SW 1271 (cell line): ENCODE results near the gene OSMR.

Experiments used
- DNase-seq, 2 experiments: peaks; one replicate each; lab custom pipeline; 2025; lab: John Stamatoyannopoulos, UW

The OSMR gene

GRCh38 chr5:38925154-38925925, 79.5 kb downstream of the OSMR start:
- no peak for DNase-seq

GRCh38 chr5:38926121-38926520, 80.3 kb downstream of the OSMR start:
- no peak for DNase-seq

- DNase-seq = no peak
Measured at GRCh38 chr5:38927470-38927869, 81.7 kb downstream of the OSMR start.

GRCh38 chr5:38929838-38930237, 84.0 kb downstream of the OSMR start:
- no peak for DNase-seq

DNA sequence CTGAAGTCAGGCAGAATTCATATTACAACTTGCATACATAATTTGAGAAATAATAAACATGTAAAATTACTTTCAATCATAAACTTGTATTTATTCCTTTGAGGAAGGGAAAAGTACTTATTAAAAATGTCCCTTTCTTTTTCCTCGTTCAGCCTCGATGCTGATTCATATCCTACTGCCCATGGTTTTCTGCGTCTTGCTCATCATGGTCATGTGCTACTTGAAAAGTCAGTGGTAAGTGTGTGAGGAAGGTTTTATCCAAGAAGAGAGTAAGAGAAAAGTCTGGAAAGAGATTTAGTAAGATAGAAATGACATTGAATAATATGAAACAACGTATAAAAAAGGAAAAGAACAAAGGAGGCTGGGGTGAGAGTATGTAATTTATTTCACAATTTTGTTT, 85.9 kb downstream of the OSMR start:
- no peak for DNase-seq

DNA sequence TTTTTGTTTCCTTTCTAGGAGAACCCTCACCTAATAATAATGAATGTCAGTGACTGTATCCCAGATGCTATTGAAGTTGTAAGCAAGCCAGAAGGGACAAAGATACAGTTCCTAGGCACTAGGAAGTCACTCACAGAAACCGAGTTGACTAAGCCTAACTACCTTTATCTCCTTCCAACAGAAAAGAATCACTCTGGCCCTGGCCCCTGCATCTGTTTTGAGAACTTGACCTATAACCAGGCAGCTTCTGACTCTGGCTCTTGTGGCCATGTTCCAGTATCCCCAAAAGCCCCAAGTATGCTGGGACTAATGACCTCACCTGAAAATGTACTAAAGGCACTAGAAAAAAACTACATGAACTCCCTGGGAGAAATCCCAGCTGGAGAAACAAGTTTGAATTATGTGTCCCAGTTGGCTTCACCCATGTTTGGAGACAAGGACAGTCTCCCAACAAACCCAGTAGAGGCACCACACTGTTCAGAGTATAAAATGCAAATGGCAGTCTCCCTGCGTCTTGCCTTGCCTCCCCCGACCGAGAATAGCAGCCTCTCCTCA, 87.1 kb downstream of the OSMR start:
- no peak for DNase-seq

- no peak for DNase-seq
Measured at GRCh38 chr5:38935437-38935836, 89.6 kb downstream of the OSMR start.

- no peak for DNase-seq
Measured at GRCh38 chr5:38936269-38936668, 90.5 kb downstream of the OSMR start.

- no peak for DNase-seq
Measured at GRCh38 chr5:38938424-38938823, 92.6 kb downstream of the OSMR start.

- DNase-seq = no peak
Measured at GRCh38 chr5:38938973-38939372, 93.2 kb downstream of the OSMR start.

DNA sequence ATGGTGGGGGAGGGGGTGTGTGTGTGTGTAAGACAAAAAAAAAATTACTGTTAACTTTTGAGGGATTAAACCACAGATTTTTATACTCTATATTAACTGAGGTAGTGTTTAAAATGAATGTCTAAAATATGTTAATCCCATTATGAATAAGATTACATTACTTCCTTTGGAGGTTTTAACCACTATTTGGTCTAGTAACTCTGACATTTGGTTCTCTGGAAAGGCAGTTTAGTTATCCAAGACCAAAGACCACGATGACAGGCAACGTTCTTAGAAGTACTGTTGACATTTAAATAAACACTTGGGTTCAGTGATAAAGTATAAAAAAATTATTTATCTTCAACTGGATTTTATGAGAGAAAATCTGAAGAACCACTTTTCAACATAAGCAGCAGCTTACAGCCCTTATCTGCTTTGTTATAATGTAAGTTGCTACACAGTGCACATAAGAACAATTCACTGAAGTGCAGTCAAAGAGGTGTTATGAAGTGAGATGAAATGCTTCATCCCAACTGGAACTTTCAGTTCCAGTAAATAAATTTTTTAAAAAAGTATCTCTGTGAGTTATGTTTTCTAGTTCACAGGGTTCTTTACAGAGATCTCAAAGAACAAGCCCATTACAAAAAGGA, 94.5 kb downstream of the OSMR start:
- no peak for DNase-seq

- DNase-seq = no peak
Measured at GRCh38 chr5:38941912-38942311, 96.1 kb downstream of the OSMR start.

GRCh38 chr5:38944282-38944681, 98.5 kb downstream of the OSMR start:
- DNase-seq = no peak

DNA sequence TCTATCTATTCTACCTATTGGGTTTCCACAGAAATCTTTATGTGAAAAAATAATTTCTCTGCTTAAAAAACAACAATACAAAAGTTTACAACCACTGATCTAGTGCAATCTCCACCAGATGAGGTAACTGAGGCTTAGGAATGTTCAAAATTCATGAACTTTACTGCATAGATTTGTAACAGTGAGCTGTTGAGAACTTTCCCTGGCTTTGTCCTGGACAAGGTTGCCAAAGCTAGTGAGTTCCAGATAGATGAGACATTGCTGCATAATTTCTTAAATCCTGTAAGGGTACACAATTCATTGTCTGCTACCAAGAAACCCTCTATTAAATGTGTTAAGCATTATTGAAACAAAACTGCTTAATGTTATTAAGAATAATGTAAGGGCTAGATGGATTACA, 102.7 kb downstream of the OSMR start:
- no peak for DNase-seq

- DNase-seq = no peak
Measured at GRCh38 chr5:38953426-38954012, 107.7 kb downstream of the OSMR start.

- no peak for DNase-seq
Measured at GRCh38 chr5:38961691-38962090, 115.9 kb downstream of the OSMR start.

DNA sequence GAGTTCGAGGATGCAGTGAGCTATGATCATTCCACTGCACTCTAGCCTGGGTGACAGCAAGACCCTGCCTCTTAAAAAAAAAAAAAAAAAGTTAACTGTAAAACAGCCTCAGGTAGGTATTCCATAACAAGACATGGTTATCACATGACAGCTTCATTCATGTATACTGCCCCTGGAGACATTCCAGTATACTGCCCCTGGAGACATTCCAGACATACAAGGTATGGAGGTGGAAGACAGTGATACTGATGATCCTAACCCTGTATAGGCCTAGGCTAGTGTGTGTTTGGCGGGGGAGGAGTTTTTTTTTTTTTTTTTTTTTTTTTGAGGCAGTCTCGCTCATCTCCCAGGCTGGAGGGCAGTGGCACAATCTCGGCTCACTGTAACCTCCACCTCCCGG, 122.9 kb downstream of the OSMR start:
- DNase-seq = no peak

GRCh38 chr5:38978036-38978435, 132.2 kb downstream of the OSMR start:
- no peak for DNase-seq

DNA sequence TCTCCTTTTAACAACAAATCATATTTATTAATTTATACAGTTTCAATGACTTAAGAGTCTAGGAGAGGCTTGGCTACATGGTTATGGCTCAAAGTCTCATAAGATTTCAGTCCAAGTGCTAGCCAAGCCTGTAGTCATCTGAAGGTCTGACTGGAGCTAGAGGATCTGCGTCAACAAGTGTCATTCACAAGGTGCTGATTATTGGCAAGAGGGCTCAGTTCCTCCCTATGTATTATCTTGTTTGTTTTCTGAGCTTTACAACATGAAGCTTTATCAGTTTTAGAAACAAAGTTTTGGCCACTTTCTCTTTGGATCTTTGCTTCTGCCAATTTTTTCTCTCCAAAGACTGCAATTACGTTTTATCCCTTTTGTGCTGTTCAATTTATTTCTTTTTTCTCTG, 133.7 kb downstream of the OSMR start:
- no peak for DNase-seq
